ENCODE measurements around the gene CYP2A6. TPM values are rescaled to one million over a fixed set of nuclear protein-coding genes. Genes with fewer than 3 reads are reported as not detected.
"Not testable (repeated sequence)": the region's sequence is repeated elsewhere in the genome, so short reads cannot be mapped to it uniquely, and the experiment has no call there.

CYP2A6 gene
- total RNA-seq, 2 experiments from 2014 or later, result not detected

DNA sequence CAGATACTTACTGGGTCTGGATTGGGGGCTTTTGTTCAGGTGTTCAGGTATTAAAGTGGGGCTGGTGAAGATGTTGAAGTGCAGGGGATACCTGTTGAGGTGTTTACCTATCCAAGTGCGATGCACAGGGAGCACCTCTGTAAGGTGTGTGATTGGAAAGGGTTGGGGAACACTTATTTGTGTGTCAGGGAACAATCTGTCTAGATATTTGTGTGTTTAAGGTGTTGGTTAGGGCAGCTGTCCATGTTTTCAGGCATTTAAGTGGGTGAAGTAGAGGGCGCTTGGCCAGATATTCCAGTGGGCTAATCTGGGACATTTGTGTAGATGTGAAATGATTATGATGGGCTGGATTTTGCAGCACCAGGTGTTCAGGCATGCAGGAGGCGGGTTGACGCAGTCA lies 29.1 kb upstream of the CYP2A6 start:
- H3K27ac Mint-ChIP-seq; H3K27me3 ChIP-seq (ENCODE audit: control insufficient read depth in 1 of 2, insufficient read depth in 2 of 2, low read length in 2 of 2); H3K4me3 ChIP-seq (ENCODE audit: low read length); H3K4me1 ChIP-seq (ENCODE audit: insufficient read depth, low read length); ATAC-seq (ENCODE audit: poor library complexity); H3K9me3 ChIP-seq (ENCODE audit: control insufficient read depth in 1 of 2, insufficient read depth in 1 of 2, low read length in 2 of 2); H3K9me3 Mint-ChIP-seq; H3K27ac ChIP-seq (ENCODE audit: low read depth in 1 of 2, low read length in 2 of 2); H3K36me3 ChIP-seq (ENCODE audit: insufficient read depth, low read length); POLR2A ChIA-PET; H3K4me3 Mint-ChIP-seq; DNase-seq; H3K36me3 Mint-ChIP-seq (ENCODE audit: low read depth); CTCF ChIA-PET: not testable (repeated sequence)
- H3K4me1 Mint-ChIP-seq (ENCODE audit: low read depth), result peaks cover 21% of the 10 kb centered on the region
- H3K27me3 Mint-ChIP-seq, result peaks cover 59% of the 10 kb centered on the region
- intact Hi-C loops (cut with DNase I, micrococcal nuclease), result loop anchor here in 1 of 2 experiments (5.0 kb wide), 1 partner anchor 37 kb away; no protein-coding TSS in a partner anchor

DNA sequence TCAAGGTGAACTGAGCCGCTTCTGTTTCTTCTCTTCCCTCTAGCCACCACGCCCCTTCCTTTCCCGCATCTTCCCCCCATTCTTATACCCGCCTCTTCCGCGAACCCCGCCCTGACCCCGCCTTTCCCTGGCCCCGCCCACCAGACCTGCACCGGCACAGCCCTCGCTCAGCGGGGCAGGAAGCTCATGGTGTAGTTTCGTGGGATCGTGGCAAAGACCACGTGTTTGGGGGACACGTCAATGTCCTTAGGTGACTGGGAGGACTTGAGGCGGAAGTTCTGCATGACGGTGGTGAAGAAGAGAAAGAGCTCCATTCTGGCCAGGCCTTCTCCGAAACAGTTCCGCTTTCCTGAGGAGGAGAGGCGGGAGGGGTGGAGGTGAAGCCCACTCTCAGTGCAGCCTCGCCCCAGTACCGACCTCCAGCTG lies 25.3 kb upstream of the CYP2A6 start:
- Mint-ChIP-seq H3K27ac (peak overlapping the region; percentile 81), H3K4me1 (ENCODE audit: low read depth) (peaks cover 21% of the 10 kb centered on the region), H3K27me3 (peaks cover 61% of the 10 kb centered on the region), H3K4me3 (peak overlapping the region; percentile 82)
- H3K36me3 ChIP-seq (ENCODE audit: insufficient read depth, low read length); H3K9me3 ChIP-seq (ENCODE audit: control insufficient read depth in 1 of 2, insufficient read depth in 1 of 2, low read length in 2 of 2); H3K27ac ChIP-seq (ENCODE audit: low read depth in 1 of 2, low read length in 2 of 2); H3K4me3 ChIP-seq (ENCODE audit: low read length); CTCF ChIA-PET; H3K27me3 ChIP-seq (ENCODE audit: control insufficient read depth in 1 of 2, insufficient read depth in 2 of 2, low read length in 2 of 2); H3K36me3 Mint-ChIP-seq (ENCODE audit: low read depth); H3K4me1 ChIP-seq (ENCODE audit: insufficient read depth, low read length); H3K9me3 Mint-ChIP-seq: not testable (repeated sequence)
- ATAC-seq (ENCODE audit: poor library complexity), result peak; percentile 96
- DNase-seq, result peak; percentile 79 to 97 (median 84)
- intact Hi-C loops (cut with DNase I, micrococcal nuclease), result loop anchor here in 1 of 2 experiments (5.0 kb wide), 1 partner anchor 33 kb away; no protein-coding TSS in a partner anchor
- POLR2A ChIA-PET, result interaction anchor here (0.6 to 1.2 kb wide), 4 partner anchors 32 to 125 kb away, joined by 3 to 5 read pairs (median 4); partner anchors contain the start of genes ACTMAP and EGLN2

GRCh38 chr19:40874874-40875273 lies 24.6 kb upstream of the CYP2A6 start:
- H3K27me3 ChIP-seq (ENCODE audit: control insufficient read depth in 1 of 2, insufficient read depth in 2 of 2, low read length in 2 of 2); H3K36me3 ChIP-seq (ENCODE audit: insufficient read depth, low read length); H3K36me3 Mint-ChIP-seq (ENCODE audit: low read depth); H3K9me3 ChIP-seq (ENCODE audit: control insufficient read depth in 1 of 2, insufficient read depth in 1 of 2, low read length in 2 of 2); H3K4me1 ChIP-seq (ENCODE audit: insufficient read depth, low read length); CTCF ChIA-PET; H3K4me3 ChIP-seq (ENCODE audit: low read length); H3K9me3 Mint-ChIP-seq; DNase-seq; H3K27ac ChIP-seq (ENCODE audit: low read depth in 1 of 2, low read length in 2 of 2); ATAC-seq (ENCODE audit: poor library complexity): not testable (repeated sequence)
- peak overlapping the region; percentile 81 for H3K27ac Mint-ChIP-seq
- intact Hi-C loops (cut with DNase I, micrococcal nuclease), result loop anchor here (5.0 kb wide), 2 partner anchors 33 to 38 kb away; no protein-coding TSS in a partner anchor
- H3K4me1 Mint-ChIP-seq (ENCODE audit: low read depth), result peaks cover 21% of the 10 kb centered on the region
- H3K4me3 Mint-ChIP-seq, result peak overlapping the region; percentile 82
- POLR2A ChIA-PET, result interaction anchor here (1.2 kb wide), 1 partner anchor 31 kb away, joined by 5 read pairs; no protein-coding TSS in a partner anchor
- H3K27me3 Mint-ChIP-seq, result peaks cover 65% of the 10 kb centered on the region

- H3K9me3 Mint-ChIP-seq; H3K27me3 ChIP-seq (ENCODE audit: control insufficient read depth in 1 of 2, insufficient read depth in 2 of 2, low read length in 2 of 2); H3K36me3 ChIP-seq (ENCODE audit: insufficient read depth, low read length); CTCF ChIA-PET; H3K4me1 ChIP-seq (ENCODE audit: insufficient read depth, low read length); H3K4me3 ChIP-seq (ENCODE audit: low read length); DNase-seq; H3K4me3 Mint-ChIP-seq; H3K36me3 Mint-ChIP-seq (ENCODE audit: low read depth); H3K9me3 ChIP-seq (ENCODE audit: control insufficient read depth in 1 of 2, insufficient read depth in 1 of 2, low read length in 2 of 2); H3K27ac ChIP-seq (ENCODE audit: low read depth in 1 of 2, low read length in 2 of 2); ATAC-seq (ENCODE audit: poor library complexity); H3K27ac Mint-ChIP-seq: not testable (repeated sequence)
- Mint-ChIP-seq H3K4me1 (ENCODE audit: low read depth) (peaks cover 21% of the 10 kb centered on the region), H3K27me3 (peaks cover 57% of the 10 kb centered on the region)
- POLR2A ChIA-PET, result interaction anchor here (0.5 kb wide), 1 partner anchor 263 kb away, joined by 4 read pairs; no protein-coding TSS in a partner anchor
- intact Hi-C loops (cut with DNase I, micrococcal nuclease), result loop anchor here in 1 of 2 experiments (5.0 kb wide), 1 partner anchor 37 kb away; no protein-coding TSS in a partner anchor
Observed at GRCh38 chr19:40873873-40874272, 23.6 kb upstream of the CYP2A6 start.

DNA sequence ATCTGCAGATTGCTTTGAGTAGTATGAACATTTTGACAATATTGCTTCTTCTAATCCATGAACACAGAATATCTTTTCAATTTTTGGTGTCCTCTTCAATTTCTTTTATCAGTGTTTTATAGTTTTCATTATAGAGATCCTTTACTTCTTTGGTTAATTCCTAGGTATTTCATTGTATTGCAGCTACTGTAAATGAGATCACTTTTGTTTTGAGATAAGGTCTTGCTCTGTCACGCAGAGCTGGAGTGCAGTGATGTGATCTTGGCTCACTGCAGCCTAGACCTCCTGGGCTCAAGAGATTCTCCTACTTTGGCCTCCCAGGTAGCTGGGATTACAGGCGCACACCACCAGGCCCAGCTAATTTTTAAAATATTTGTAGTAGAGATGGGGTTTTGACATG lies 22.0 kb upstream of the CYP2A6 start:
- intact Hi-C loops (cut with DNase I, micrococcal nuclease), result loop anchor here in 1 of 2 experiments (5.0 kb wide), 1 partner anchor 35 kb away; no protein-coding TSS in a partner anchor
- CTCF ChIA-PET, result no interaction called here
- no peaks in the 10 kb centered on the region for H3K9me3 ChIP-seq (ENCODE audit: control insufficient read depth in 1 of 2, insufficient read depth in 1 of 2, low read length in 2 of 2)
- TF ChIP-seq, protein P1, sequence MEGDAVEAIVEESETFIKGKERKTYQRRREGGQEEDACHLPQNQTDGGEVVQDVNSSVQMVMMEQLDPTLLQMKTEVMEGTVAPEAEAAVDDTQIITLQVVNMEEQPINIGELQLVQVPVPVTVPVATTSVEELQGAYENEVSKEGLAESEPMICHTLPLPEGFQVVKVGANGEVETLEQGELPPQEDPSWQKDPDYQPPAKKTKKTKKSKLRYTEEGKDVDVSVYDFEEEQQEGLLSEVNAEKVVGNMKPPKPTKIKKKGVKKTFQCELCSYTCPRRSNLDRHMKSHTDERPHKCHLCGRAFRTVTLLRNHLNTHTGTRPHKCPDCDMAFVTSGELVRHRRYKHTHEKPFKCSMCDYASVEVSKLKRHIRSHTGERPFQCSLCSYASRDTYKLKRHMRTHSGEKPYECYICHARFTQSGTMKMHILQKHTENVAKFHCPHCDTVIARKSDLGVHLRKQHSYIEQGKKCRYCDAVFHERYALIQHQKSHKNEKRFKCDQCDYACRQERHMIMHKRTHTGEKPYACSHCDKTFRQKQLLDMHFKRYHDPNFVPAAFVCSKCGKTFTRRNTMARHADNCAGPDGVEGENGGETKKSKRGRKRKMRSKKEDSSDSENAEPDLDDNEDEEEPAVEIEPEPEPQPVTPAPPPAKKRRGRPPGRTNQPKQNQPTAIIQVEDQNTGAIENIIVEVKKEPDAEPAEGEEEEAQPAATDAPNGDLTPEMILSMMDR (IDR thresholded peaks at IDR 0.05), result no peak
- H3K4me3 ChIP-seq (ENCODE audit: low read length), result no peak overlapping the region
- H3K9me3 Mint-ChIP-seq, result no peaks in the 10 kb centered on the region
- H3K36me3 Mint-ChIP-seq (ENCODE audit: low read depth), result no peaks in the 10 kb centered on the region
- peaks cover 7% of the 10 kb centered on the region for H3K4me1 ChIP-seq (ENCODE audit: insufficient read depth, low read length)
- ATAC-seq (ENCODE audit: poor library complexity) (no peak), DNase-seq (no peak)
- H3K4me3 Mint-ChIP-seq, result no peak overlapping the region
- no peak overlapping the region for H3K27ac Mint-ChIP-seq
- peaks cover 45% of the 10 kb centered on the region for H3K27me3 Mint-ChIP-seq
- peaks cover 21% of the 10 kb centered on the region for H3K4me1 Mint-ChIP-seq (ENCODE audit: low read depth)
- H3K27ac ChIP-seq (ENCODE audit: low read depth in 1 of 2, low read length in 2 of 2), result no peak overlapping the region
- peaks cover 0 to 3% of the 10 kb centered on the region in 2 experiments for H3K27me3 ChIP-seq (ENCODE audit: control insufficient read depth in 1 of 2, insufficient read depth in 2 of 2, low read length in 2 of 2)
- POLR2A ChIA-PET, result no interaction called here
- H3K36me3 ChIP-seq (ENCODE audit: insufficient read depth, low read length), result no peaks in the 10 kb centered on the region

Data from CD4-positive, alpha-beta T cell (primary cell).